ENCODE results near the gene MAST2.
"Not testable (repeated sequence)": the region's sequence is repeated elsewhere in the genome, so short reads cannot be mapped to it uniquely, and the experiment has no call there.

Gene MAST2

GRCh38 chr1:45862008-45862407 lies 58.6 kb downstream of the MAST2 start:
- DNase-seq = no peak

DNA sequence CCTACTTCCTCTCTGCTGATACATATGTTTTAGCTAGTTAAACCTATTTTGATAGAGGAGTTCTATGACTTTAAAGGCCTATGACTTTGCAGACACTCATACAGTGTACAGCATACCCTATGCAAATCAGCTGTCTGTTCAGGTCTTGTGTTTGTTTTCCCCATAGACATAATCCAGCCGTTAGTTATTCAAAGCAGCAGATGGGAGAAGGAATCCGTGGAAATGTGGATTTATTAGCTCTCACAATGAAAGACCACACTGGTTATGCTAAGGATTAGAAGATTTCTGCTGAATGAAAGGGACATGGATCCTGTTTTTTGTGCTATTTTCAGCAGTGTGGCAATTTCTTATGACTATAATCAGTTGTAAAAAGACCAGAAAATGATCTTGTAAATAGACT lies 59.8 kb downstream of the MAST2 start:
- DNase-seq = no peak

- DNase-seq = no peak
Measured at GRCh38 chr1:45864167-45865106, 61.0 kb downstream of the MAST2 start.

DNA sequence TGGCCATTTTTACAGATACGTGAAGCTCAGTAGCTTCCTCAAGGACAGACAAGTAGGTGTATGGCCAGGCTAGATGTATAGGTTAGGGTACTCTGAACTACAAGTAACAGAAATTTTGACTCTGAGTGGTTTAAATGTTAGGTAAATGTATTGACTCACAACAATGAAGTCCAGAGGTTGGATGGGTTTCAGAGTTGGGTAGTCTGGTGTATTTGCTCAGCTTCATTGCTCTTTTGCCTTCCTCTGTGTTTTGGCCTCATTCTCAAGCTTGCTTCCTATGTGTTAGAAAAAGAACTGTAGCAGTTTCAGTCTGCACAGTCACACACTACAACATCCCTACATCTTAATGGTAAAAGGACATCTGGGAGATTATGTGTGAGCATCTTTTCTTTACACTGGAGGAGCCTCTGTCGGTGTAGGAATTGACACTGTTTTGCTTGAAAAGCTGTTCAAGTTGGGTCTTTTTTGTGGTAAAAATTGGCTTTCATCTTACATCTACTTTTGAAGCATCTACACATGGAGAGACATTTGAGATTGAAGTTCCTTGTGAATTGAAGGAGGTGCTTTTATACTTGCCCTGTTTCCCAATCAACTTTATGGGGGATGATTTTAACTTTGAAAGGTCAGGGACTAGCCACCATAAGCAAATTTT lies 64.4 kb downstream of the MAST2 start:
- no peak for DNase-seq

DNA sequence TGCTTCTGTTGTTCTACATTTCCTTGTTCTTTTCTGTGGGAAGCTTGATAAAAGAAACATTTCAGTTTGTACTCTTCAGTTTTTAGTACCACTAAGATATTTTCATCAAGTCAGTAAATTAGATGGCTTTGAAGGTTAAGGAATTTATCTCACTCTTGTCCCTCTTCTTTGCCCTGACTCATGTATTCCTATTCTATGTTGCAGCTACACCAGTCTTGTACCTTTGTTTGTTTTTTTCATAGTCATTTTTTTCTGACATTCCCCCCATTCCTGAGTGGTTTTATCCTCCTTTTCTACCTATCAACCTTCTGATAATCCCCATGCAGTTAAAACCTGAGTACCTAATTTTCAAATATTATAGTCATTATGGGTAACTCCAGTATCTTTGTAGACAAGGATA lies 65.4 kb downstream of the MAST2 start:
- no peak for DNase-seq

GRCh38 chr1:45870500-45870899 lies 67.1 kb downstream of the MAST2 start:
- no peak for DNase-seq

DNA sequence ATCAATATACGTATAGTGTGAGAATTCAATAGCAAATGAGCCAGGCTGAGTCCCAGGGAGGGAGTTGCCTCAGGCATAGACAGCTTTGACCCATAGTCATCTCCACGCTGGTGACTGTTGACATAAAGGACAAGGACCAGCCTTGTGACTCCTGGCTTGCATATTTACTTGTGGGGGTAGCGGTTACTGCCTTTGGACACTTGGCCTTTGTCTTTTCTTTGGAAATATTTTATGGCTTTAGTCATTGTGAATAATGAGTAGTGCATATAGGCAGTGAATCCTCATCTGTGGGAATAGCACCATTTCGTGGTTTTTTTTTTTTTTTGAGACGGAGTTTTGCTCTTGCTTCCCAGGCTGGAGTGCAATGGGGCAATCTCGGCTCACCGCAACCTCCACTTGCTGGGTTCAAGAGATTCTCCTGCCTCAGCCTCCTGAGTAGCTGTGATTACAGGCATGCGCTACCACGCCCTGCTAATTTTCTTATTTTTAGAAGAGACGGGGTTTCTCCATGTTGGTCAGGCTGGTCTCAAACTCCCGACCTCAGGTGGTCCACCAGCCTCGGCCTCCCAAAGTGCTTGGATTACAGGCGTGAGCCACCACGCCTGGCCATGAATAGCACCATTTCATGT lies 68.9 kb downstream of the MAST2 start:
- not testable (repeated sequence) for DNase-seq

DNA sequence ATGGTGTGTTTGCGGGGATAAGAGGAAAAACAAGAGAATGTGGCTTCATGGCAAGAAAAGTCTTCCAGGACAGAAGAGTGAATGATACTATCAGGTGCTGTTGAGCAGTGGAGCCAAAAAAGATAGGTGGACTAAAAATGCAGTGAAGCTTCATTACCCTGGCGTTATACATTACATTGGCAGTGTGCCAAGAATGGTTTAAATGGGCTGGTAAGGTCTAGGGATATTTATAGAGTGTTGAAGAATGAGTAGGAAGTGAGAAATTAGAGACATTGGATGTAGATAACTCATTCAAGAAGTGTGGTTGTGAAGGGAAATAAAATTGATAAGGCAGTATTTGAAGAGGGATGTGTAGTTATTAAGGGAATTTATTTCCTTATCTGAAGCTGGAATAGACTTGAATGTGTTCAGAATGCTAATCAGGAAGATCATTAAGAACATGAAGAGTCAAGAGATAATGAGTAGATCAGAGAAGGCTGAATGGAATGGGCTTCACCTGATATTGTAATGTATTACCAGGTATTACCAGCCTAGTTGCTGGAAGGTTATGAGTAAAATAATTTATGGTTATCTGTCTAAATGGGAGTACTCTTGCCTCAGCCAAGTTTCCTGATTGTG lies 72.7 kb downstream of the MAST2 start:
- no peak for DNase-seq

- no peak for DNase-seq
Measured at GRCh38 chr1:45877264-45877663, 73.9 kb downstream of the MAST2 start.

DNA sequence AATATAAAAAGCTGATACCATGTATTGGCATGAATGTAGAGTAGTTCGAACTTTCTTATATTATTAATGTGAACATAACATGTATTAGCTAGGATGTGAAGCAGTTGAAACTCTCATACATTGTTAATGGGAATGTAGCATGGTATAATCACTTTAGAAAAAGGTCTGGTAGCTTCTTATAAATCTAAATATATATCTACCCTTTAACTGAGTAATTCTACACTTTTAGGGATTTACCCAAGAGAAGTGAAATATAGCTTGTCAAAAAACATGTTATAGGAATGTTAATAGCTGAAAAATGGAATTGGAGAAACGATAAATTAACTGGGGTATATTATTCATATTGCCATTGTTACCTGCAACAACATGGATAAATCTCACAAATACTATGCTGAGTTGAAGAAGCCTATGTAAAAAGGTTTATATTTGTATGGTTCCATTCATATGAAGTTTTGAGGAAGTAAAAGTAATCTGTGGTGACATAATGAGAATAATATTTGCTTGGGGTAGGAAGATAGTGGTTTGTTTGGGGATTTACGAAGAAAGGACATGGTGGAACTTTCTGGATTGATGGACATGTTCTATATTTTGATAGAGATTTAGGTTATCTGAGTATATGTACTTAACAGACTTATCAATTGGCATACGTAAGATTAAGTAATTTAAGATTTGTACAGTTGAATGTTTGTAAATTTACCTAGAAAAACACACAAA lies 76.6 kb downstream of the MAST2 start:
- DNase-seq = no peak

DNA sequence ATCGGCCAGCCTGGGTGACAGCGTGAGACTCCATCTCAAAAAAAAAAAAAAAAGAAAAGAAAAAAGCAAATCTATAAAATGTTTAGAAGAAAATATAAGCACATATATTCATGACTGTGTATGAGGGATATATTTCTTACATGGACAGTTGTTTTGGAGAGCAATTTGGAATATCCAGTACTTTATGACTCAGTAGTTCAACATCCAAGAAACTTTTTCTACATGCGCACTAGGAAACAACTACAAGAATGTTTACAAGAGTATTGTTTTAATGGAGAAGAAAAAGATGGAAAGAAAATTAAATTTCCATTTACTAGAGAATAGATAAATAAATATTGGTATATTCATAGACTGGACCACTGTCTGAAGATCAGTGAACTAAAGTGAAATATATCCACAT lies 77.5 kb downstream of the MAST2 start:
- DNase-seq = no peak

DNA sequence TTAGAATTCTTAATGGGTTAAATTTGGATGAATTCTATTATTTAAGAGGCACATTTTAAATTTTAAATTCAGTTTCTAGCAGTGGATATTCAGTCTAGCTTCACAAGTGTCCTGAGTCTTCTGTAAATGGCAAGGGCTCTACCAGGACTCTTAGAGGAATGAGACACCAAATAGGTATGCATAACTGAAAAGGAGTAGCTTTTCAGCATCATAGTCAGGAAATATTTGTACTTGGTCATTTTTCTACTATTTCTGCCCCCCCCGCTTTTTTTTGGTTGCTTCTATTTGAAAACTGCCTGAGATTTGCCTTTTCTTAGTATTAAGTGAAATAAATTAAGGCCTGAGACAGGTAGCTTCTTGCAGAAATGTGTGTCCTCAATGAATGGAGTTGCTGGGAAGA lies 80.2 kb downstream of the MAST2 start:
- no peak for DNase-seq

GRCh38 chr1:45884700-45885099 lies 81.3 kb downstream of the MAST2 start:
- DNase-seq = no peak

DNA sequence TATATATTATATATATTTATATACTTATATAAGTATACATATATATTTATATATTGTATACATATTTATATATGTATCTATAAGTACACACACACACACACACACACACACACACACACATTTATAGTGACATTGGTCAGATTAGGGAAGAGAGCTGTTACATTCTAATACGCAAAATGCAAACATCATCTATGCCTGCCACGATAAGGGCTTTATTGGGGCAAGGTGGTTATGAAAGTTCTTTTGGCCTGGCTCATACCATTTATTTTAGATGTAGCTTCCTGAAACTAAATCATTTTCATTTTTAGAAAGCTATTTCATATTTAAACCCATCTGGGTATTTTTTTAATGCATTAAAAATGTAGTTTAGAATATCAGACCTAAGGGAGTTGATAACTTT lies 82.8 kb downstream of the MAST2 start:
- no peak for DNase-seq

DNA sequence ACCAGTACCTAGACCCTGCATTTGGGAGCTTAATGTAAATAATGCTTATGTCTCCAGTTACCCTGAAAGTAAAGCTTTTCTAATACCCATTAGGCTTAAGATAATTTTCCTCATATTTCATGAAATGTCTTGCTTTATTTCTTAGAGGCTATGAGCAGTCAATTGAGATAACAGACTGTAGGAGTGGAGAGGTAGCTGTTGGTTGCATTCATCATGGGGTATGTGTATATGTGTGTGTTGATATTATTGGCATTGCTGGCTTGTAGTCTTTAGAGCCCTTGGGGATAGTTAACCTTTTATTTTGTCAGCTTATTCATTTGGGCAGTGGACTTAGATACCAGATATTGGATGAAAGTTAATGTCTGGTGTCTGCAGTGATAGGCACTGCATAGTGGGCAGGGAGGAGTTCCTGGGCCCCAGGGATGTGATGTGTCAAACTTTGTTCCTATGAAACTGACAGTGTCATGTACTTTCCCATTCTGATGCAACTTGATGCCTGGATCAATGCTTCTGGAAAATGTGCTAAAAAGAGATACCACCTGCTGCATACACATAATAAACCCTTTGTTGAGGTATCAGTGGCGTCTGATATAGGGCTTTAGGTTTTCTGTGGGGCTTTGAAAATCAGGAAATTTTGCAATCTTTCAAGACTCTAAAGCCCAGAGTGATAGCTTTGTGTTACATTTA lies 83.9 kb downstream of the MAST2 start:
- no peak for DNase-seq

DNA sequence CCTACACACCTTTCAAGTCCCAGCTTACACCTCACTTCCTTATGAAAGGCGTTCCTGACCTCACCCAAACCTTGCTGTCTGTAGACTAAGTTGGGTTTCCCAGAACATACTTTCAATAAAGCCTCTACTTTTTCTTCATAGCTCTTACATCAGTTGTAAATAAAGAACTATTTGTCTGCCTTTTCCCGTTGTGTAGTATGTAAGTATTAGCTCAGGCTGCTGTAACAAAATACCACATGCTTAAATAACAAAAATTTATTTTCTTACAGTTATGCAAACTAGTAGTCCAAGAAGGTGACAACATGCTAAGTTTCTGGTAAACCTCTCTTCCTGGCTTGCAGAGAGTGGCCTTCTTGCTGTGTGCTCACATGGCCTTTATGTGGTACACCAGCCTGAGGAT lies 86.7 kb downstream of the MAST2 start:
- DNase-seq = no peak

DNA sequence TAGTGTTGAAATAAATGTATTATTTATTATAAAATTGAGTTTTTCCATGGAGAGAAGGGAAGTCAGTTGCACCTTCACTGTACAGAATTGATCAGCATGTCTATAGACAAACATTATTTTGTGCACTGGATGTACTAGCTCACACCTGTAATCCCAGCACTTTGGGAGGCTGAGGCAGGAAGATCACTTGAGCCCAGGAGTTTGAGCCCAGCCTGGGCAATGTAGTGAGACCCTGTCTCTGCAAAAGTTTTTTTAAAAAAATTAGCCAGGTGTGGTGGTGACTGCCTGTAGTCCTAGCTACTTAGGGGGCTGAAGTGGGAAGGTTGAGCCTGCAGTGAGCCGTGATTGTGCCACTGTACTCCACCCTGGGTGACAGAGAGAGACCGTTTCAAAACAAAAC lies 87.7 kb downstream of the MAST2 start:
- DNase-seq = no peak

GRCh38 chr1:45892068-45892785 lies 88.8 kb downstream of the MAST2 start:
- DNase-seq = no peak

DNA sequence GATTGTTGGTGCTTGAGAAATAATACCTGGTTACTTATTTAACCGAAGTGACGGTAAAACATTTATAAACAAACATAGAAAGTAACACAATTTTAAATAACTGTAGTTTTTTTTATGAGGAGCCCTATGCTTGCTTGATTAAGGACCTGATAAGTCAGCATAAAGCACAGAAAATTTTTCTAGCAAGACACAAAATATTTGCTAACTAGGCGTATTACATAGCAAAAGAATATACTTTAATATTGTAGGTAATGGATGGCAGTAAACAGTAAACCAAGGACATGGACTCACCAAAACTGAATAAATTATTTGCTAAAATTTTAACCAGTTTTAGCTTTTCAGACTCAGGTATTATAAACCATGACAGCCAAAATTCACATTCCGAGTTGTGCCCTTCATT lies 90.9 kb downstream of the MAST2 start:
- DNase-seq = no peak

- no peak for DNase-seq
Measured at GRCh38 chr1:45894921-45895320, 91.5 kb downstream of the MAST2 start.

DNA sequence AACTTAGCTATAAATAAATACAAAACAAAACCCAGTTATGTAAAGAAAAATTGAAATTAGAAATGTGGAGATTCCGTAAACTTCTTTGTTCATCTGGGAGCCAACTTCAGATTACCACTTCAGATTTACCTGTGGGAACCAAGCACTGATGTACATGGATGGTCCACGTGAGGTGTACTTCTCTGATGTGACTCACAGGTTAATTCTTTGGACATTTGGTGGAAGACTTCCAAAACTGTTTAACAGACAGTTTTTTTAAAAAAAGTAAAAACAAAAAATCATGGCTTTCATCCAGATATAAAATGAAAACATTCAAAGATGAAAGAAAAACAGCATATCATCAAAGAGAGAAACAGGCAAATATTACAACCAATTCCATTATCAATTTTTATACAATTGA lies 92.0 kb downstream of the MAST2 start:
- no peak for DNase-seq

Data from T-helper 9 cell (primary cell).